Measurements from ENCODE around the gene CPNE4.

The CPNE4 gene

DNA sequence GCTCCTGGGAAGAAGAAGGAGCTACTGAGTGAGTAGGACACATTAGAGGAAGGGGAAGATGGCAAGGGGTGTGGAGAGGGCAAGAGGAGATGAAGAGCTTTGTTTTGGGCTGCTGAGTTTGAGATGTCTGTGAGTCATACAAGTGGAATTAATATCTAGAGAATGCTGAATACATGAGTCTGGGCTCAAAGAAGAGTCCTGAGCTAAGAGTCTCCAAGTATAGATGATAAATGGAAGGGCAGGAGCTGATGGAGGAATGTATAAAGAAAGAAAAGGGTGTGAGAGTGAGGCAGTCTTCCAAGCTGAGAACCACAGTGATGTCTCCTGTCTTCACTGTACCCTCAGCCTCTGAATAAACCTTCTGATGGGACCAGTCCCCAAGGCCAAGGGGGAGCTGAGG, 326.6 kb downstream of the CPNE4 start:
- Histone ChIP-seq H3K4me3 (ENCODE audit: low read length) (no peak overlapping the region), H3K79me2 (ENCODE audit: low read length) (no peaks in the 10 kb centered on the region), H3K9ac (ENCODE audit: low read length) (no peak overlapping the region), H2AFZ (ENCODE audit: low read length) (no peak overlapping the region), H3K4me1 (ENCODE audit: low read length) (peaks cover 21% of the 10 kb centered on the region; the same call in 1 of the 2 replicates), H3K4me2 (ENCODE audit: low read depth, low read length) (no peak overlapping the region), H4K20me1 (ENCODE audit: insufficient read depth, low read length) (no peaks in the 10 kb centered on the region), H3K9me2 (replicated peaks; ENCODE audit: insufficient read depth, low read length) (no peaks in the 10 kb centered on the region), H3K27ac (ENCODE audit: low read length) (no peak overlapping the region), H3F3A (ENCODE audit: insufficient read depth, low read length) (no peaks in the 10 kb centered on the region), H3K27me3 (replicated peaks; ENCODE audit: insufficient read depth, low read length) (no peaks in the 10 kb centered on the region), H3K36me3 (replicated peaks; ENCODE audit: insufficient read depth, low read length) (no peaks in the 10 kb centered on the region), H3K9me3 (replicated peaks; ENCODE audit: insufficient read depth, low read length) (no peaks in the 10 kb centered on the region)
- TF ChIP-seq EZH2 (optimal IDR thresholded peaks at IDR 0.05; ENCODE audit: low read depth, low read length) (no peak), EZH2phosphoT487 (IDR thresholded peaks at IDR 0.05; ENCODE audit: low read length) (no peak)
- TF ChIP-seq, protein P1, sequence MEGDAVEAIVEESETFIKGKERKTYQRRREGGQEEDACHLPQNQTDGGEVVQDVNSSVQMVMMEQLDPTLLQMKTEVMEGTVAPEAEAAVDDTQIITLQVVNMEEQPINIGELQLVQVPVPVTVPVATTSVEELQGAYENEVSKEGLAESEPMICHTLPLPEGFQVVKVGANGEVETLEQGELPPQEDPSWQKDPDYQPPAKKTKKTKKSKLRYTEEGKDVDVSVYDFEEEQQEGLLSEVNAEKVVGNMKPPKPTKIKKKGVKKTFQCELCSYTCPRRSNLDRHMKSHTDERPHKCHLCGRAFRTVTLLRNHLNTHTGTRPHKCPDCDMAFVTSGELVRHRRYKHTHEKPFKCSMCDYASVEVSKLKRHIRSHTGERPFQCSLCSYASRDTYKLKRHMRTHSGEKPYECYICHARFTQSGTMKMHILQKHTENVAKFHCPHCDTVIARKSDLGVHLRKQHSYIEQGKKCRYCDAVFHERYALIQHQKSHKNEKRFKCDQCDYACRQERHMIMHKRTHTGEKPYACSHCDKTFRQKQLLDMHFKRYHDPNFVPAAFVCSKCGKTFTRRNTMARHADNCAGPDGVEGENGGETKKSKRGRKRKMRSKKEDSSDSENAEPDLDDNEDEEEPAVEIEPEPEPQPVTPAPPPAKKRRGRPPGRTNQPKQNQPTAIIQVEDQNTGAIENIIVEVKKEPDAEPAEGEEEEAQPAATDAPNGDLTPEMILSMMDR (IDR thresholded peaks at IDR 0.05; ENCODE audit: low read length) = no peak
- DNase-seq = no peak

DNA sequence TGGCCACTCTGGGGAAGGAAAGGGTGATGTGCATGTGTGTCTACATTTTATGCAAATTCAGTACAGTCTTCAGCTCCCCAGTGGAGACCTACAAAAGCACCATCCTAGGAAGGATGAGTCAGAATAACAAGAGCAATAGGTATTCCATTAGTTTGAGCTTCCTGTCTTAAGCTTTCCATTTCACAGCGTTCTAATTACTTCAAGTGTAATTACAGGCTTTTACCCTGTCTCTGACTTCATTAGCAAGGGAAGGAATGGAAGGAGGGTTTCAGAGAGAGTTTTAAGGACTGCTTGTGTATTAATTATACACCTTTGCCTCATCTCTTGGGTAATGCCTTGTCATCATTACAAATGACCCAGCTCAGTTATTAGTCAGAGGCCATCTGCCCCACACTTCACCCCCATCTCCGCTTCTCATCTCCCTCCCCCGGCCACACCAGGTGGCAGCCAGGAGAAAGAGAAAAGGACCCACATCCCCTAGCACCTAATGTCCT, 329.2 kb downstream of the CPNE4 start:
- Histone ChIP-seq H3K4me3 (ENCODE audit: low read length) (no peak overlapping the region), H3K27ac (ENCODE audit: low read length) (no peak overlapping the region), H3K9me3 (replicated peaks; ENCODE audit: insufficient read depth, low read length) (no peaks in the 10 kb centered on the region), H3K9me2 (replicated peaks; ENCODE audit: insufficient read depth, low read length) (no peaks in the 10 kb centered on the region), H3K4me1 (ENCODE audit: low read length) (no peaks in the 10 kb centered on the region), H3K79me2 (ENCODE audit: low read length) (no peaks in the 10 kb centered on the region), H3K36me3 (replicated peaks; ENCODE audit: insufficient read depth, low read length) (no peaks in the 10 kb centered on the region), H3K4me2 (ENCODE audit: low read depth, low read length) (no peak overlapping the region), H3K27me3 (replicated peaks; ENCODE audit: insufficient read depth, low read length) (no peaks in the 10 kb centered on the region), H4K20me1 (ENCODE audit: insufficient read depth, low read length) (no peaks in the 10 kb centered on the region), H3F3A (ENCODE audit: insufficient read depth, low read length) (no peaks in the 10 kb centered on the region), H3K9ac (ENCODE audit: low read length) (no peak overlapping the region), H2AFZ (ENCODE audit: low read length) (no peak overlapping the region)
- no peak for DNase-seq
- TF ChIP-seq EZH2phosphoT487 (IDR thresholded peaks at IDR 0.05; ENCODE audit: low read length) (no peak), EZH2 (optimal IDR thresholded peaks at IDR 0.05; ENCODE audit: low read depth, low read length) (no peak)
- TF ChIP-seq, protein P1 (IDR thresholded peaks at IDR 0.05; ENCODE audit: low read length) = no peak

DNA sequence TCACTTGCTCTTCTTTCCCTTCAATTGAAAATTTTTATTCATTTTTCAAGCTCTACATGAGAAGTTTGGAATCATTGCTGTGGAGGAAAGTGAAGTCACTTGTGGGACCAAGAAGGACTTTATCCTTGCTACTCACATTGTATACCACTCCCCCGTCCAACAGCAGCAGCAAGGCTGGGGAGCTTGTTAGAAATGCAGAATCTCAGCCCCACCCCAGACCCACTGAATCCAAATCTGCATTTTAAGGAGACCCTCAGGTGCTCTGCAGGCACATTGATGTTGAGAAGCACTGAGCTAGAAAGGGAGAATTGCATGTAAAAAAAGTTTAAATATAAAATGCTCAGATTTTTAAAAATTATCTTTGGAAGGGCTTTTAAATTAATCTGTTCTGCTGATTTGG, 329.7 kb downstream of the CPNE4 start:
- H3K27ac ChIP-seq (ENCODE audit: low read length) = no peak overlapping the region
- no peak overlapping the region for H3K4me3 ChIP-seq (ENCODE audit: low read length)
- H3K9ac ChIP-seq (ENCODE audit: low read length) = no peak overlapping the region
- no peaks in the 10 kb centered on the region for H3K36me3 ChIP-seq (replicated peaks; ENCODE audit: insufficient read depth, low read length)
- no peak overlapping the region for H2AFZ ChIP-seq (ENCODE audit: low read length)
- no peaks in the 10 kb centered on the region for H4K20me1 ChIP-seq (ENCODE audit: insufficient read depth, low read length)
- no peaks in the 10 kb centered on the region for H3K4me1 ChIP-seq (ENCODE audit: low read length)
- no peaks in the 10 kb centered on the region for H3K9me3 ChIP-seq (replicated peaks; ENCODE audit: insufficient read depth, low read length)
- H3K79me2 ChIP-seq (ENCODE audit: low read length) = no peaks in the 10 kb centered on the region
- H3K4me2 ChIP-seq (ENCODE audit: low read depth, low read length) = no peak overlapping the region
- H3K9me2 ChIP-seq (replicated peaks; ENCODE audit: insufficient read depth, low read length) = no peaks in the 10 kb centered on the region
- no peak for DNase-seq
- TF ChIP-seq, protein P1 (IDR thresholded peaks at IDR 0.05; ENCODE audit: low read length) = no peak
- TF ChIP-seq EZH2 (optimal IDR thresholded peaks at IDR 0.05; ENCODE audit: low read depth, low read length) (no peak), EZH2phosphoT487 (IDR thresholded peaks at IDR 0.05; ENCODE audit: low read length) (no peak)
- H3F3A ChIP-seq (ENCODE audit: insufficient read depth, low read length) = no peaks in the 10 kb centered on the region
- H3K27me3 ChIP-seq (replicated peaks; ENCODE audit: insufficient read depth, low read length) = no peaks in the 10 kb centered on the region
